ENCODE results near the gene KDM8.

The KDM8 gene

GRCh38 chr16:27203507-27204311, at the start of gene KDM8:
Gene KDM8, plus strand, starts transcription at chr16:27203526. Its CDS starts 6,598 bp downstream, at chr16:27210124.
- DNase-seq (ENCODE audit: low read depth) = peak; percentile 100

- peak; percentile 48 for DNase-seq (ENCODE audit: low read depth)
Observed at GRCh38 chr16:27154705-27155521, 48.4 kb upstream of the KDM8 start.

- DNase-seq (ENCODE audit: low read depth) = no peak
Observed at GRCh38 chr16:27156579-27156978, 46.7 kb upstream of the KDM8 start.

GRCh38 chr16:27161398-27161797, 41.9 kb upstream of the KDM8 start:
- no peak for DNase-seq (ENCODE audit: low read depth)

- DNase-seq (ENCODE audit: low read depth) = no peak
Observed at GRCh38 chr16:27164352-27164751, 39.0 kb upstream of the KDM8 start.

- no peak for DNase-seq (ENCODE audit: low read depth)
Observed at GRCh38 chr16:27165576-27165975, 37.8 kb upstream of the KDM8 start.

- no peak for DNase-seq (ENCODE audit: low read depth)
Observed at GRCh38 chr16:27168790-27169189, 34.5 kb upstream of the KDM8 start.

GRCh38 chr16:27169511-27170071, 33.7 kb upstream of the KDM8 start:
- peak; percentile 57 for DNase-seq (ENCODE audit: low read depth)

- no peak for DNase-seq (ENCODE audit: low read depth)
Observed at GRCh38 chr16:27171584-27171983, 31.7 kb upstream of the KDM8 start.

GRCh38 chr16:27174007-27174406, 29.3 kb upstream of the KDM8 start:
- DNase-seq (ENCODE audit: low read depth) = peak; percentile 45

- no peak for DNase-seq (ENCODE audit: low read depth)
Observed at GRCh38 chr16:27174798-27175197, 28.5 kb upstream of the KDM8 start.

- DNase-seq (ENCODE audit: low read depth) = no peak
Observed at GRCh38 chr16:27175888-27176287, 27.4 kb upstream of the KDM8 start.

- no peak for DNase-seq (ENCODE audit: low read depth)
Observed at GRCh38 chr16:27177031-27177774, 26.1 kb upstream of the KDM8 start.

- DNase-seq (ENCODE audit: low read depth) = peak; percentile 72
Observed at GRCh38 chr16:27179500-27180072, 23.7 kb upstream of the KDM8 start.

- no peak for DNase-seq (ENCODE audit: low read depth)
Observed at GRCh38 chr16:27181019-27181790, 22.1 kb upstream of the KDM8 start.

- DNase-seq (ENCODE audit: low read depth) = no peak
Observed at GRCh38 chr16:27182906-27183405, 20.4 kb upstream of the KDM8 start.

GRCh38 chr16:27185776-27186130, 17.6 kb upstream of the KDM8 start:
- no peak for DNase-seq (ENCODE audit: low read depth)

- no peak for DNase-seq (ENCODE audit: low read depth)
Observed at GRCh38 chr16:27188633-27189032, 14.7 kb upstream of the KDM8 start.

GRCh38 chr16:27189335-27189972, 13.9 kb upstream of the KDM8 start:
- no peak for DNase-seq (ENCODE audit: low read depth)

- no peak for DNase-seq (ENCODE audit: low read depth)
Observed at GRCh38 chr16:27190316-27190871, 12.9 kb upstream of the KDM8 start.

Data from activated T-helper 1 cell treated with Interleukin-2 at 50 U/mL for 16 hours (primary cell).